ENCODE data around the gene CENPB.

CENPB gene

GRCh38 chr20:3818155-3819151 is 31.9 kb upstream of the CENPB start:
- Histone ChIP-seq H3K79me2 (ENCODE audit: control insufficient read depth, insufficient read depth, low read length, poor library complexity) (peaks cover 6% of the 10 kb centered on the region), H3K4me1 (ENCODE audit: control insufficient read depth in 1 of 2, insufficient read depth in 2 of 2, low read length in 2 of 2) (peaks cover 2 to 3% of the 10 kb centered on the region in 2 experiments), H3K18ac (ENCODE audit: low read length) (no peak overlapping the region), H3K36me3 (ENCODE audit: control insufficient read depth in 1 of 2, insufficient read depth in 2 of 2, low read length in 2 of 2) (peaks cover 9 to 11% of the 10 kb centered on the region in 2 experiments), H3K9ac (ENCODE audit: low read length) (no peak overlapping the region), H2BK120ac (ENCODE audit: insufficient read depth, low read length, poor library complexity) (no peak overlapping the region), H3K27ac (ENCODE audit: low read depth, low read length) (no peak overlapping the region), H2AFZ (ENCODE audit: insufficient read depth, low read length, poor library complexity) (peak overlapping the region; percentile 71), H3K4me2 (ENCODE audit: low read length) (no peak overlapping the region), H3K27me3 (ENCODE audit: insufficient read depth, low read length) (no peaks in the 10 kb centered on the region), H3K14ac (ENCODE audit: low read length) (no peak overlapping the region), H3K79me1 (ENCODE audit: low read length) (peaks cover 8% of the 10 kb centered on the region), H3K4me3 (ENCODE audit: low read depth, low read length) (no peak overlapping the region), H2BK12ac (ENCODE audit: low read length) (no peak overlapping the region), H4K8ac (ENCODE audit: low read depth, low read length) (peak overlapping the region; percentile 73), H3K23ac (ENCODE audit: low read length) (no peak overlapping the region), H2AK5ac (ENCODE audit: low read length) (peak overlapping the region; percentile 45), H3K4ac (ENCODE audit: low read depth, low read length) (no peak overlapping the region), H3K9me3 (ENCODE audit: insufficient read depth, low read depth, low read length) (no peaks in the 10 kb centered on the region), H4K12ac (ENCODE audit: low read depth, low read length) (no peak overlapping the region), H4K91ac (ENCODE audit: low read depth, low read length) (no peak overlapping the region), H2BK5ac (ENCODE audit: low read depth, low read length, poor library complexity) (no peak overlapping the region)
- no CpG with 5 or more reads among the region's 8 CpGs for WGBS (ENCODE audit: extremely low coverage, insufficient coverage, insufficient read length)
- peak; percentile 73 to 88 for DNase-seq

GRCh38 chr20:3815703-3816315 is 29.3 kb upstream of the CENPB start:
- Histone ChIP-seq H2BK120ac (ENCODE audit: insufficient read depth, low read length, poor library complexity) (no peak overlapping the region), H3K9me3 (ENCODE audit: insufficient read depth, low read depth, low read length) (no peaks in the 10 kb centered on the region), H3K4me2 (ENCODE audit: low read length) (no peak overlapping the region), H3K14ac (ENCODE audit: low read length) (no peak overlapping the region), H2AFZ (ENCODE audit: insufficient read depth, low read length, poor library complexity) (no peak overlapping the region), H3K4me1 (ENCODE audit: control insufficient read depth in 1 of 2, insufficient read depth in 2 of 2, low read length in 2 of 2) (peaks cover 10 to 12% of the 10 kb centered on the region in 2 experiments), H2BK5ac (ENCODE audit: low read depth, low read length, poor library complexity) (no peak overlapping the region), H4K91ac (ENCODE audit: low read depth, low read length) (no peak overlapping the region), H3K79me2 (ENCODE audit: control insufficient read depth, insufficient read depth, low read length, poor library complexity) (peaks cover 6% of the 10 kb centered on the region), H2AK5ac (ENCODE audit: low read length) (no peak overlapping the region), H3K4ac (ENCODE audit: low read depth, low read length) (no peak overlapping the region), H3K4me3 (ENCODE audit: low read depth, low read length) (peak overlapping the region; percentile 14), H3K9ac (ENCODE audit: low read length) (no peak overlapping the region), H3K36me3 (ENCODE audit: control insufficient read depth in 1 of 2, insufficient read depth in 2 of 2, low read length in 2 of 2) (no peaks in the 10 kb centered on the region), H3K79me1 (ENCODE audit: low read length) (peaks cover 8% of the 10 kb centered on the region), H2BK12ac (ENCODE audit: low read length) (no peak overlapping the region), H3K23ac (ENCODE audit: low read length) (no peak overlapping the region), H3K18ac (ENCODE audit: low read length) (no peak overlapping the region), H4K8ac (ENCODE audit: low read depth, low read length) (no peak overlapping the region), H3K27me3 (ENCODE audit: insufficient read depth, low read length) (no peaks in the 10 kb centered on the region), H3K27ac (ENCODE audit: low read depth, low read length) (no peak overlapping the region), H4K12ac (ENCODE audit: low read depth, low read length) (no peak overlapping the region)
- DNase-seq: no peak
- WGBS (ENCODE audit: extremely low coverage, insufficient coverage, insufficient read length): no CpG with 5 or more reads among the region's 9 CpGs

GRCh38 chr20:3814928-3815495 is 28.5 kb upstream of the CENPB start:
- Histone ChIP-seq H4K91ac (ENCODE audit: low read depth, low read length) (no peak overlapping the region), H3K79me1 (ENCODE audit: low read length) (peaks cover 3% of the 10 kb centered on the region), H3K9me3 (ENCODE audit: insufficient read depth, low read depth, low read length) (no peaks in the 10 kb centered on the region), H2BK5ac (ENCODE audit: low read depth, low read length, poor library complexity) (no peak overlapping the region), H3K23ac (ENCODE audit: low read length) (no peak overlapping the region), H3K4me1 (ENCODE audit: control insufficient read depth in 1 of 2, insufficient read depth in 2 of 2, low read length in 2 of 2) (peaks cover 10 to 12% of the 10 kb centered on the region in 2 experiments), H3K36me3 (ENCODE audit: control insufficient read depth in 1 of 2, insufficient read depth in 2 of 2, low read length in 2 of 2) (no peaks in the 10 kb centered on the region), H3K18ac (ENCODE audit: low read length) (no peak overlapping the region), H2BK12ac (ENCODE audit: low read length) (no peak overlapping the region), H3K4me3 (ENCODE audit: low read depth, low read length) (no peak overlapping the region), H3K27me3 (ENCODE audit: insufficient read depth, low read length) (no peaks in the 10 kb centered on the region), H3K14ac (ENCODE audit: low read length) (no peak overlapping the region), H4K12ac (ENCODE audit: low read depth, low read length) (no peak overlapping the region), H3K4ac (ENCODE audit: low read depth, low read length) (no peak overlapping the region), H3K9ac (ENCODE audit: low read length) (no peak overlapping the region), H3K4me2 (ENCODE audit: low read length) (no peak overlapping the region), H3K27ac (ENCODE audit: low read depth, low read length) (no peak overlapping the region), H2AK5ac (ENCODE audit: low read length) (no peak overlapping the region), H2BK120ac (ENCODE audit: insufficient read depth, low read length, poor library complexity) (no peak overlapping the region), H4K8ac (ENCODE audit: low read depth, low read length) (no peak overlapping the region), H2AFZ (ENCODE audit: insufficient read depth, low read length, poor library complexity) (no peak overlapping the region), H3K79me2 (ENCODE audit: control insufficient read depth, insufficient read depth, low read length, poor library complexity) (no peaks in the 10 kb centered on the region)
- no peak for DNase-seq
- no CpG with 5 or more reads among the region's 7 CpGs for WGBS (ENCODE audit: extremely low coverage, insufficient coverage, insufficient read length)

GRCh38 chr20:3813848-3814581 is 27.5 kb upstream of the CENPB start:
- DNase-seq: no peak
- no peaks in the 10 kb centered on the region for H3K79me2 ChIP-seq (ENCODE audit: control insufficient read depth, insufficient read depth, low read length, poor library complexity)
- H4K91ac ChIP-seq (ENCODE audit: low read depth, low read length): no peak overlapping the region
- no peak overlapping the region for H3K4me3 ChIP-seq (ENCODE audit: low read depth, low read length)
- no peak overlapping the region for H3K18ac ChIP-seq (ENCODE audit: low read length)
- H4K8ac ChIP-seq (ENCODE audit: low read depth, low read length): no peak overlapping the region
- no peak overlapping the region for H3K4me2 ChIP-seq (ENCODE audit: low read length)
- H3K27ac ChIP-seq (ENCODE audit: low read depth, low read length): no peak overlapping the region
- no peak overlapping the region for H2AK5ac ChIP-seq (ENCODE audit: low read length)
- no peak overlapping the region for H2AFZ ChIP-seq (ENCODE audit: insufficient read depth, low read length, poor library complexity)
- H3K9ac ChIP-seq (ENCODE audit: low read length): no peak overlapping the region
- H3K9me3 ChIP-seq (ENCODE audit: insufficient read depth, low read depth, low read length): no peaks in the 10 kb centered on the region
- H3K27me3 ChIP-seq (ENCODE audit: insufficient read depth, low read length): no peaks in the 10 kb centered on the region
- H3K14ac ChIP-seq (ENCODE audit: low read length): no peak overlapping the region
- WGBS (ENCODE audit: extremely low coverage, insufficient coverage, insufficient read length): no CpG with 5 or more reads among the region's 12 CpGs
- H3K36me3 ChIP-seq (ENCODE audit: control insufficient read depth in 1 of 2, insufficient read depth in 2 of 2, low read length in 2 of 2): no peaks in the 10 kb centered on the region
- H2BK5ac ChIP-seq (ENCODE audit: low read depth, low read length, poor library complexity): no peak overlapping the region
- H2BK12ac ChIP-seq (ENCODE audit: low read length): no peak overlapping the region
- no peaks in the 10 kb centered on the region for H3K79me1 ChIP-seq (ENCODE audit: low read length)
- H3K4ac ChIP-seq (ENCODE audit: low read depth, low read length): no peak overlapping the region
- H3K23ac ChIP-seq (ENCODE audit: low read length): no peak overlapping the region
- no peak overlapping the region for H4K12ac ChIP-seq (ENCODE audit: low read depth, low read length)
- H3K4me1 ChIP-seq (ENCODE audit: control insufficient read depth in 1 of 2, insufficient read depth in 2 of 2, low read length in 2 of 2): peaks cover 9 to 10% of the 10 kb centered on the region in 2 experiments
- H2BK120ac ChIP-seq (ENCODE audit: insufficient read depth, low read length, poor library complexity): no peak overlapping the region

Measured in trophoblast cell (in vitro differentiated cells and primary cell).